ENCODE results near the gene CST7.

DNA sequence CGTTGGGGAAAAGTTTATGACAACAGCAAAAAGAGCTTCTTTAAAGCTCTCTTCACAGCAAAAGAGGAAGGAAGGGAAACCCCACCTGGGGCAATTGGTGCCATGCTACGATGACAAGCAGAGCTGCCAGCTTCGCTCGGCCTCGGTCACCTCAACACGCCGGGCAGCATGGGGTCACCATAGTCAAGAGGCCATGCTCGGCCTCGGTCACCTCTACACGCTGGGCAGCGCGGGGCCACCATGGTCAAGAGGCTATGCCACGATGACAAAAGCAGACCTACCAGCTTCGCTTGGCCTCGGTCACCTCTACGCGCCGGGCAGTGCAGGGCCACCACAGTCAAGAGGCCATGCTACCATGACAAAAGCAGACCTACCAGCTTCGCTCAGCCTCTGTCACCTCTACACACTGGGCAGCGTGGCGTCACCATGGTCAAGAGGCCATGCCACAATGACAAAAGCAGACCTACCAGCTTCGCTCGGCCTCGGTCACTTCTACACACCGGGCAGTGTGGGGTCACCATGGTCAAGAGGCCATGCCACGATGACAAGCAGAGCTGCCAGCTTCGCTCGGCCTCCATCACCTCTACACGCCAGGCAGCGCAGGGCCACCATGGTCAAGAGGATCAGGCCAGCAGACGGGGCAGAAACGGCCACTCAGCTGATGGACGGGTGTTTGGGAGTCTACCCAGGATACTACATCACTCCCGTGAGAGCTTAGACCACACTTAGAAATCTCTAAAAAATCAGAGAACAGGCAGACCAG, 31.4 kb downstream of the CST7 start:
- TF ChIP-seq, protein P1, sequence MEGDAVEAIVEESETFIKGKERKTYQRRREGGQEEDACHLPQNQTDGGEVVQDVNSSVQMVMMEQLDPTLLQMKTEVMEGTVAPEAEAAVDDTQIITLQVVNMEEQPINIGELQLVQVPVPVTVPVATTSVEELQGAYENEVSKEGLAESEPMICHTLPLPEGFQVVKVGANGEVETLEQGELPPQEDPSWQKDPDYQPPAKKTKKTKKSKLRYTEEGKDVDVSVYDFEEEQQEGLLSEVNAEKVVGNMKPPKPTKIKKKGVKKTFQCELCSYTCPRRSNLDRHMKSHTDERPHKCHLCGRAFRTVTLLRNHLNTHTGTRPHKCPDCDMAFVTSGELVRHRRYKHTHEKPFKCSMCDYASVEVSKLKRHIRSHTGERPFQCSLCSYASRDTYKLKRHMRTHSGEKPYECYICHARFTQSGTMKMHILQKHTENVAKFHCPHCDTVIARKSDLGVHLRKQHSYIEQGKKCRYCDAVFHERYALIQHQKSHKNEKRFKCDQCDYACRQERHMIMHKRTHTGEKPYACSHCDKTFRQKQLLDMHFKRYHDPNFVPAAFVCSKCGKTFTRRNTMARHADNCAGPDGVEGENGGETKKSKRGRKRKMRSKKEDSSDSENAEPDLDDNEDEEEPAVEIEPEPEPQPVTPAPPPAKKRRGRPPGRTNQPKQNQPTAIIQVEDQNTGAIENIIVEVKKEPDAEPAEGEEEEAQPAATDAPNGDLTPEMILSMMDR (IDR thresholded peaks at IDR 0.05), result no peak
- no peak for TF ChIP-seq EZH2phosphoT487 (IDR thresholded peaks at IDR 0.05)
